Duodenal mucosa (tissue), 2 donors: Measurements from ENCODE around the gene TNPO2.

ENCODE experiments used
- H3K27ac ChIP-seq: one replicate; pipeline ENCODE4 v1.7.0; 2013; ENCODE audit warnings: low read depth, low read length
- H3K27me3 ChIP-seq, 2 donors: one replicate each; pipeline ENCODE4 v1.7.0; 2013; ENCODE audit warnings: low read length in 2 of 2, control low read depth in 1 of 2; ENCODE audit not compliant: insufficient read depth in 2 of 2, control insufficient read depth in 1 of 2
- H3K36me3 ChIP-seq, 2 donors: one replicate each; pipeline ENCODE4 v1.7.0; 2013; ENCODE audit warnings: low read length in 2 of 2, control low read depth in 1 of 2; ENCODE audit not compliant: insufficient read depth in 2 of 2, control insufficient read depth in 1 of 2
- H3K4me1 ChIP-seq, 2 donors: one replicate each; pipeline ENCODE4 v1.7.0; 2013; ENCODE audit warnings: low read length in 2 of 2, control low read depth in 1 of 2; ENCODE audit not compliant: insufficient read depth in 2 of 2, control insufficient read depth in 1 of 2
- H3K4me3 ChIP-seq, 2 donors: one replicate each; pipeline ENCODE4 v1.7.0; 2013; ENCODE audit warnings: low read length in 2 of 2, low read depth in 1 of 2
- H3K9ac ChIP-seq, 2 donors: one replicate each; pipeline ENCODE4 v1.7.0; 2013; ENCODE audit warnings: low read length in 2 of 2, low read depth in 1 of 2
- H3K9me3 ChIP-seq, 2 donors: one replicate each; pipeline ENCODE4 v1.7.0; 2013; ENCODE audit warnings: low read length in 2 of 2, control low read depth in 1 of 2; ENCODE audit not compliant: control insufficient read depth in 1 of 2

TNPO2 gene

DNA sequence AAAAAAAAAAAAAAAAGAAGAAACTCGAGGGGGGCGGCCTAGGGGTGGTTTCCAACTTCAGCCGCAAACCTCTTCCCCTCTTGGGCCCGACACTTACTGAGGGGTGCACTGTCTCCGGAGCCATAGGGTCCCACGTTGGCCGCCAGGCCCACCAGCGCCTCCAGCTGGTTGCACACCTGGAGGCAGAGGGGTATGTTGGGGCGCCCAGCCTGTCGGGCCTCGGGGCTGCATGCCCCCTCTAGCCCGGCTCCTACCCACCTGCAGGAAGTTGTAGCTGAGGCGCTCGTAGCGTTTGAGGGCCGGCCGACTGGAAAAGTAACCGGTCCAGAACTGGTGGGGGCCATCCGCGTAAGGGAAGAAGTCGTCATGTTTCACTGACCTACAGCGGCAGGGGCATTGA is 65.8 kb downstream of the TNPO2 start:
- peaks cover 3 to 42% of the 10 kb centered on the region in 2 donors for H3K36me3 ChIP-seq
- H3K4me3 ChIP-seq: no peak overlapping the region
- H3K27ac ChIP-seq: no peak overlapping the region
- H3K27me3 ChIP-seq: no peaks in the 10 kb centered on the region
- no peaks in the 10 kb centered on the region for H3K4me1 ChIP-seq
- H3K9me3 ChIP-seq: no peaks in the 10 kb centered on the region
- no peak overlapping the region for H3K9ac ChIP-seq

- Histone ChIP-seq H3K36me3 (peaks cover 3 to 43% of the 10 kb centered on the region in 2 donors), H3K9ac (no peak overlapping the region), H3K4me3 (no peak overlapping the region), H3K4me1 (no peaks in the 10 kb centered on the region), H3K27ac (no peak overlapping the region), H3K9me3 (no peaks in the 10 kb centered on the region), H3K27me3 (no peaks in the 10 kb centered on the region)
These were observed 66.7 kb downstream of the TNPO2 start for GRCh38 chr19:12656899-12657571.

DNA sequence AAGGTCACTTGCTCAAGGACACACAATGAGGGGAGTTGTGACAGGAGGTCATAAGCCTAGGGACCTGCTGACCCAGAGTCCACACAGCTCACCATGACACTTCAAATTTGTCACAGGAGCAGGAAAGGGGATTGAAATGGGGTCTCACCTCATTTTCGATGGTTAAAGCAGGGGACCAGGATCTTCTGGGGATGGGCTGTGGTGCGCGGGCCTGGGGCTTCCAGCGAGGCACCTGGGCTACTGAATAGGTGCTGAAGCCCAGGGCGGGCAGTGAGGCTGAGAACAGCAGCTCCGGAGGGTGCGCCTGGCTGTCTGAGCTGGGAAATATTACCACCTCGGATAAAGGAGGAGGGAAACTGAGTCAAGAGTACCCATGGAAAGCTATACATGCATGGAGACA is 68.2 kb downstream of the TNPO2 start:
- Histone ChIP-seq H3K4me1 (no peaks in the 10 kb centered on the region), H3K9ac (no peak overlapping the region), H3K27me3 (no peaks in the 10 kb centered on the region), H3K36me3 (peaks cover 3 to 36% of the 10 kb centered on the region in 2 donors), H3K9me3 (no peaks in the 10 kb centered on the region), H3K27ac (no peak overlapping the region), H3K4me3 (no peak overlapping the region)

DNA sequence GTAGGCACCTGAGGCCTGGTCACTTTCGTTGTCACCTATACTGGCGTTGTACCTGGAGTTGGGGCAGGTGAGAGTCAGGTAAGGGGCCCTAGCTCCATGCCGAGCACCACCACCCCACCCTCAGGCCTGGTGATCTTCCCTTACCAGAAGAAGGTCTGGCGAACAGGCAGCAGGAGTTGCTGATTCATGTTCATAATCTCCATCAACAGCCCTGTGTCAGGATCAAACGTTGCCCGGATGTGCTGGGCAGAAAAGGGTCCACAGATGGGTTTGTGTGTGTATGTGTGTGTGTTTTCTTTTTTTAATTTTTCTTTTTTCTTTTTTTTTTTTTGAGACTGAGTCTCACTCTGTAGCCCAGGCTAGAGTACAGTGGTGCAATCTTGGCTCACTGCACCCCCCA is 71.5 kb downstream of the TNPO2 start:
- no peak overlapping the region for H3K27ac ChIP-seq
- H3K4me1 ChIP-seq: peaks cover 5% of the 10 kb centered on the region in 2 donors
- no peak overlapping the region for H3K9ac ChIP-seq
- no peaks in the 10 kb centered on the region for H3K27me3 ChIP-seq
- peaks cover 3 to 27% of the 10 kb centered on the region in 2 donors for H3K36me3 ChIP-seq
- no peak overlapping the region for H3K4me3 ChIP-seq
- H3K9me3 ChIP-seq: no peaks in the 10 kb centered on the region

DNA sequence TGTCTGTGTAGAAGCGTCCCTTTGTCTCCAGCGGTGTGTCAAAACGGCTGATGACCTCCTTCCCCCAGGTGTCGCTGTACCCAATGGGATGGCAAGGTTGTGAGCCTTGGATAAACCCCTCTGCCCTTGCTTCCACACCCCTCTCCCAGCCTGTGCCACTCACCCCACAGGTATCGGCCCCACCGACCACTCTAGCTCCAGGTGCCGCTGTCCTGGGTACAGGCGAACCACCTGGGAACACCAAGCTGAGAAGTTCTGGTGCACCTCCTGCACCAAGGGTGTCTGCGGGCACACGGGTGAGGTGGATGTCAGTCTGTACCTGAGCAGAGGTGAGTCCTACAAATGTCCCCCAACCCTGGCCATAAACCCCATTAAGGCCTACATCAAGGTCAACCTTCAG is 73.8 kb downstream of the TNPO2 start:
- no peak overlapping the region for H3K27ac ChIP-seq
- H3K9ac ChIP-seq: no peak overlapping the region
- no peaks in the 10 kb centered on the region for H3K27me3 ChIP-seq
- H3K4me3 ChIP-seq: no peak overlapping the region
- H3K4me1 ChIP-seq: peaks cover 5% of the 10 kb centered on the region in 2 donors
- H3K9me3 ChIP-seq: no peaks in the 10 kb centered on the region
- peaks cover 0 to 8% of the 10 kb centered on the region in 2 donors for H3K36me3 ChIP-seq
